Measurements from ENCODE around the gene EBF4. TPM values are rescaled to one million over a fixed set of nuclear protein-coding genes. Genes with fewer than 3 reads are reported as not detected.

EBF4 gene
- polyA plus RNA-seq, 5 donors, result 32.9 to 49.6 (median 42.2) TPM

DNA sequence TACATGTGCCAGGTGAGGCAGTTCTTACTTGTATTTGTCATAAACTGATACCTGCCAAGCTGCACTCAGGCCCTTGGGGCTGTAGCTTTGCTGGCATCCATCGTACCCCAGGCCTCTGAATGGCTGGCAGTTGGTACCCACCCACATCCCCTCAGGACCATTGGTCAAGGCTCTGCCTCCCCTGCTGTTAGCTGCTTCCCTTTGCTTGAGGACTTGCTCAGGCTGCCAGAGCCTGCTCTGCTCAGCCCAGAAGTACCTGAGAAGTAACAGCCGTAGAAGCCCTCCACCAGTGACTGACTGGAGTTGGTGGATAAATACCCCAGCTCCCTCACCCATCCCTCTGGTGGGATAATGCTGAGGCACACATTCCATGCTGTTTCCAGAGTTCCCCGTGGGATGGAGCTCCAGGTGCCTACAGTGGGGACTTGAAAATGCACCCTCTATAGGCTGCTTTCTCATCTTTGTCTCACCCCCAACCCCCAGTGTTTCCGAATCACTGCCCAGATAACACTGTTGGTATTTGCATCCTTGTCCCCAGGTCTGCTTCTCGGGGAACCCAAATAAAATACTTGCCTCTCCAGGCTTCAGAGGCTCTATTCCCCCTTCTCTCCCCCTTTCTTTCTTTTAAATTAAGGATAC lies 7.3 kb downstream of the EBF4 start:
- DNase-seq, result no peak

DNA sequence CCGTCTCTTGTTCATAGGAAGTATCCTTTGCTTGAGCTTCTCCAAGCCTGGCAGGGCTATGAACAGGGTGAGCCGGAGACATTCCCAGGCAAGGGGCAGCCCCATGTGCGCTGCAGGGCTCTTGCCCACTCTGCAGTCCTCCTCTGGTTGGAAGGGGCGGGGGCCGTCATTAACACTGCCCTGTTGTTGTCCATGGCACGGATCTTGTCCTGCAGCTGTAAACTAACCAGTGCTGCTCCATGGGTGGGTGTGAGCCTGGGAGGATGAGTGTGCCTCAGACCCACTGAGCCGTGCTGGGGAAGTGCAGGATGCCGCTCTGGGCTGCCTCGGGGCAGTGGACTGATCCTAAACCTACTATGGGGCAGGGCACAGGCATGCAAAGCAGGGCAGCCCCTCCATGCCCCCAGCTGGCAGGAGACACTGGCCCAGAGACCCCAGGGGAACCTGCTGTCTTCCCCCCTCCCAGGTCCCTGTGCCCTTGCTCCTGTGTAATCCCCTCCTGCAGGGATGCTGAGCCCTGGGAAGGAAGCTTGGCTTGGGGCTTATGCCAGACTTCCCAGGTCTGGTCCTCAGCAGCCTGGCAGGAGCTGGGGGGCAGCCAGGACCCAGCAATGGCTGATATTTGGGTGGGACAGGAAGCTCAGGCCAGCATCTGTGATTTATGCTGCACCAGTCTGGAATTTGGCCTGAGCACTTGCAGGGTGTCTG lies 8.5 kb downstream of the EBF4 start:
- no peak for DNase-seq

DNA sequence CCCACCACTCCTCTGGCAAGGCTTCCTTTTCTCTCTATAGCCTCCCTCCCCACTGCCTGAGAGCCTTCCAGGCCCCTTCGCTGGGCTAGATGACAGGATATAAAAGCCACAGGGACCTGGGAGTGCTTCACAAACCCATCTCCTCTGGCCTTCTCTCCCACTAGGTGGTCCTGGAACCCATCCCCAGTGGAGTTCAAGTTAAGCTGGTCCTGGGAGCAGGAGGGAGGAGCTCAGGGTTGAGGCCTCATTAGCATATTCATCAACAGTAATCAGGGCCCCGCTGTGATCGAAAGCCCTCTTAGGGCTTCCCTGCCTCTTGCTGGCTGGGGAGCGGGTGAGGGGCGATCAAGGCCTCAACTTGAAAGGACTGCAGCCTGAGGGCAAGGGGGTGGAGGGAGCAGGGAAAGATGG lies 9.1 kb downstream of the EBF4 start:
- no peak for DNase-seq

DNA sequence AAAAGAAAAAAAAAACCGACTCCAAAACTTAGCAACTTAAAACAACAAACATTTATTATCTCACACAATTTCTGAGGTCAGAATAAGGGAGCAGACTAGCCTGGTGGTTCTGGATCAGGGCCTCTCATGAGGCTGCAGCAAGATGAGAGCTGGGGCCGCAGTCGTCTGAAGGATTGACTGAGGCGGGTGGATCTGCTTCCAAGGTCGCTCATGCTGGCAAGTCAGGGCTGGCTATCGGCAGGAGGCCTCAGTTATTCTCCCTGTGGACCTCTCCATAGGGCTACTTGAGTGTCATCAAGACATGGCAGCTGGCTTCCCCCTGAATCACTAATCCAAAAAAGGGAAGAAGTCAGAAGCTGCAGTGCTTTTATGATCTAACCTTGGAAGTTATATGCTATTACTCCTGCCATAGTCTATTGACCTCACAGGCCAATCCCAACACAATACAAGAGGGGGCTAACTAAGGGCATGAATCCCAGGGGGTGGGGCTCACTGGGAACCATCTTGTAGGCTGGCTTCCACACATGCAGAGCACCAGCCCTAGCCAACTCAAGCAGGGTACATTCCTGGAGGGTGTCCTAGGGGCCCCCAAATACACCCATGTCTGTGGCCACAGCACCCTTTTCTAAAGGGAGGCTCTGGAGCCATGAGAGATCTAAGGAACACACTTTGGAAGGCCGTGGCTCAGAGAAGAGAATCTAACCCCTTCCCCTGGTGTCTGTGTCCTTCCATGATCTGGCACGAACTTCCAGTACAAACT lies 11.3 kb downstream of the EBF4 start:
- no peak for DNase-seq

DNA sequence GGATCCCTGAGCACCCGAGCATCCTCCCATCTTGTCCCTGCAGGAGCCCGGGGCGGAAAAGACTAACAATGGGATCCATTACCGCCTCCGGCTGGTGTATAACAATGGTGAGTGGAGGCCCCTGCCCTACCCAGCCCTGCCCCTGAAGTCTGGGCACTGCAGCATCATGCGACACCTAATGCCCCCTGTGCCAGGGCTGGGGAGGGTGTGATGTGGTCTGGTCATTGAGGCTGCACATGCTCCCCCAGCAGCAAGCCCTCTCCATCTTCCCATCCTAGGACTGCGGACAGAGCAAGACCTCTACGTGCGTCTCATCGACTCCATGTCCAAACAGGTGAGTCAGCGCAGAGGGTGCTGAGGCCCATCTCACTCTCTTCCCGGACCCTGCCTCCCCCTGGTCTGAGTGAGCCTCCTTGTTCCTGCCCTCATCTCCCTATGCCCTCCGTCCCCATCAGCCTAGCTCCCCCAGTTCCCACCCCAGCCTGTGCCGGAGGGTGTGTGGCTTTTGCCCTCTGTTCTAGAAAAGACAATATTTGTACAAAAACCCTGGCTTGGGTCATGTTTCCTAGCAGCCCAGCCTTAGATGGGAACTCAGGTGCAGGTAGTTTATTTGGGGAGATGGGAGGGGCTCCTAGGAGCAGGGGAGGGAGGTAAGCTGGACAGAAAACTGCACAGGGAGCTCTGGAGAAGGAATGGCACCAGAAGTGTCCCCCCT lies 13.5 kb downstream of the EBF4 start:
- DNase-seq, result no peak

DNA sequence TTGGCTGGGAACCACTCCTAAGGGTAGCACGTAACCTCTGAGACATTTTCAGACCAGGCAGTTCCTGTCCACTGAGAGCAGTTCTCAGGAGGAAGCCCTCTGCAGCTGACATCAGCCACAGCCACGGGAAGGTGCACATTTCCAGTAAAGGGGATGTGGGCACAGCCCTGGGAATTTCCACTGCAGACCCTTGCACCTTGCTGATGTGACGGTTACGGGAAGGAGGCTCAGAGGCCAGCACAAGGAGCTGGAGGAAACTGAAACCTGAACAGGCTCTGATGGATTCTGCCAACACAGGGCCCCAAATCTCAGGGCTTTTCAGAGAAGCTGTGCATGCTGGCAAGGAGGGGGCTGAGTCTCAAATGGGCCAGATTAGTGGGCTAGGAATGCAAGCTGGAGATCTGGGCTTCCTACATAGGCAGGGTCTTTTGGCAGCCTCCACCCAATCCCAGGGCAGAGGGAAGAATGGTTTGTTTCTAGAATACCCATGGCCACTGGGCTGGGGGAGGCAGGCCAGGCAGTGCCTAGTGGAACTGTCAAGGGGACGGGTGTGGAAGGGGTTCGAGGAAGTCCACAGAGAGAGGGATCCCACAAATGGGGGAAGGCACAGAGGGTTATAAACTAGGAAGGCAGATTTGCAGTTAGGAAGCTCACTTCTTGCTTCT lies 14.2 kb downstream of the EBF4 start:
- DNase-seq, result no peak

DNA sequence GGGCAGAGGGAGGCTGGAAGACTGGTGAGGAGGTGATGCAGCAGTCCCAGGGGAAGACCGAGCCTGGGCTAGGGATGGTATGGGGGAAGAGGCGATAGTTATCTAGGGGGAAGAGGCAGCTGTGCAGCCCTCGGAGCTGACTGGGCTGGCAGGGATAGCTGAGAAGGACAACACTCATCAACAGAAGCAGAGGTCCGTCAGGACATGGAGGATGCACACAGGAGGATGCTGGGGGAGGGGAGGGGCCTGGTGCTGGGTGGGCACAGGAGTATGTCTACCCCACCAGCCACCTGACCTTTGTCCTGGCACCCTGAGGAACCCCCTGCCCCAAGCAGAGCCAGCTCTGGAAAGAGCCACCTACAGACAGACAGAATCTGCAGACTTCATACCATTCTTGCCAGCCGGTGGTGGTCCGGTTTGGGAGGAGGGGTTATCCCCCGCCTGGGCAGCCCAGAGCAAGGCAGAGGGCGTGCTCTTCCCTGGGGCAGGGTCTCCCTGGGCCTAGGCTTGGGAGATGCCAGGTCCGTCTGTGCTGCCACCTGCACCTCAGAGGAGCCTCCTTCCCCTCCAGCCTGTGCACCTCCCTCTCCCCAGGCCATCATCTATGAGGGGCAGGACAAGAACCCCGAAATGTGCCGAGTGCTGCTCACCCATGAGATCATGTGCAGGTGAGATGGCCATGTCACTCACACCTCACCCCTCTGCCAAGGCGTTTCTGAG lies 14.9 kb downstream of the EBF4 start:
- DNase-seq, result no peak

DNA sequence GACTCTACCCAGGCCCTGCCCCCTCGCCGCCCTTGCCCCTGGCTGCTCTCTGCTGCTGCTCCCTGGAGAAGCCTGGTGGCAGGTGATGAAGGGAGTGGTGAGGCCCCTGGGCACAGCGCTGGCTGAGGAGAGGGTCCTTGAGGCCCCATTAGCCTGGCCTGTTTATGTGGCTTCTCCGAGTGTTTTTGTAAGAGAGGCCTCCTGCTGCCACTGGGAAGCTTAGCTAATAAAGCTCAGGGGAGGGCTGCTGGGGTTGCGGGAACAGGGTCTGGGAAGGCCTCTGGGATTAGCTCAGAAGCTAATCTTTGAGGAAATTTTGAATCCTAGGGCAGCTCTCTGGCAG lies 15.5 kb downstream of the EBF4 start:
- DNase-seq, result no peak

DNA sequence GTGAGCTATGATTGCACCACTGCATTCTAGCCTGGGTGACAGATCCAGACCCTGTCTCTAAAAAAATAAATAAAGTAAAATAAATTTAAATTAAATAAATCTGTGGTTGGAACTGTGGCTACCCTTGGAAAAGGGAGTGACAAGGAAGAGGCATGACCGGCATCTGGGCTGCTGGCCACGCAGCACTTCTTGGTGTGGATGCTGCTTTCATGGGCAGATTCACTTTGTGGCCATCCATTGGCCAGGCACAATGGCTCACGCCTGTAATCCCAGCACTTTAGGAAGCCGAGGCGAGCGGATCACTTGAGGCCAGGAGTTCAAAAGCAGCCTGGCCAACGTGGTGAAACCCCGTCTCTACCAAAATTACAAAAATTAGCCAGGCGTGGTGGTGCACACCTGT lies 16.1 kb downstream of the EBF4 start:
- no peak for DNase-seq

DNA sequence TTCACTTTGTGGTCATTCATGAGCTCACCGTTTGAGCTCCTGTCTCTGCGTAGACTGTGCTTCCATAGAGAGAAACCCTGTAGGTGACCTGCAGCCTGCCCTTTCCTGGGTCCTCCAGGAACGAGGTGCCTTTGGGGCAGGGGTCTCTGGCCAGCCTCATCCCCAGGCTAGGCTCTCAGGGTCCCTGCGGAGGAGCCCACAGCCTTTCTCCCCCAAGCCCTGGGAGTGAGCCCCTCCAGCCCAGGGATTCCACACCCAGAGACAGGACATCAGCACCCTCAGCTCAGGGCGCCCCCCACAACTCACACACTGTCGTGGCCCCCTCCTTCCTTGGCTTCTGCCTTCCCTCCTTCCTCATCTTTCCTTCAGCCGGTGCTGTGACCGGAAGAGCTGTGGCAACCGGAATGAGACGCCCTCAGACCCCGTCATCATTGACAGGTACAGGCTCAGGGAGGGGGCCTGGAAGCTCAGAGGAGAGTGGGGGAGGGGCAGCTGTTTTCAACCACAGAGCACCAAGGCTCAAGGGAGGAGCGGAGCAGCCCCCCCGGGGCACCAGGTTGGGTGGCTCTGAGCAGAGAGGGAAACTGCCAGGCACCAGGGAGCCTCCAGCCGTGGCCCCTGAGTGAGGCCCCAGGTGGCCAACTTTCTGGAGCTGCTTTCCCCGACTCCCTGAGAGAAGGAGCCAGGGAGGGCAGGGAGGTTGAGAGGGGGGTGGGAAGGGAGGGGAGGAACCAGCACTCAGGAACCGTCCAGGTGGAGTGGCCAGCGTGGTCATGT lies 16.8 kb downstream of the EBF4 start:
- no peak for DNase-seq

DNA sequence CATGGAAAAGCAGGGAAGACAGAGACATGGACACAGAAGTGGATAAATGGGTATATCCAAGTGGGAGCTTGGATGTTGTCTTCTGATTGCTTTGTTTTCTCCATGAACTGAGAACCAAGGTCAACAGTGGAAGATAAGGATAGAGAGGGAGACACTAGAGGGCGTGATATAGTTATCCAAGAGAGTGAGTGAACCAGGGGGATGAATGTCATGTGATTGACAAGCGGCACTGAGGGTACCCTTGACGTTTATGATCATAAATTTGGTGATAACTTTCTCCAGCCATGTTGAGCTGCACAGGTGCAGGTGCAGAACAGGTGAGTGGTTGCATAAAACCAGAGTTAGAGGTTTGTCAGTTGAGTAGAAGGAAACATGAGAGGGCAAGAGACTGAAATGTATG lies 20.7 kb downstream of the EBF4 start:
- no peak for DNase-seq

DNA sequence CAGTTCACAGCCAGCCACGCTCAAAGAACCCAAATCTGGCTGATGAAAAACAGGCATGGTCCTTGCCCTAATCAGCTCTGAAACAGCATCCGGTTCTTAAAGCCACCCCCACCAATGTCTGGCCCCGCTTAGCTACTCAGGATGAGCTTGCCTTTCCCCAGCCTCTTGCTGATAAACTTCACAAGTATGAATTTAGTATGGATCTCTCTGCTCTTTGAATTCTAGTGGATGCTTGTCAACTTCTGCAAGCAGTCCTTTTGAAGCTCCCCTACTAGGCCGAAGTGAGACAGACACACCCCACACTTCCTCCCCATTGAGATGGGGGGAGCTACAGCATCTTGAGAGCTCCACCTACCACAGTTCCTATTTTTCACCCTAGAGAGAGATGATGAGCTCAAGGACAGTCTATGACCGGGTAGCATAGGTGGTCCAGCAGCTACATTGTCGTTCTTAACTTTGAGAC lies 36.7 kb downstream of the EBF4 start:
- DNase-seq, result no peak

DNA sequence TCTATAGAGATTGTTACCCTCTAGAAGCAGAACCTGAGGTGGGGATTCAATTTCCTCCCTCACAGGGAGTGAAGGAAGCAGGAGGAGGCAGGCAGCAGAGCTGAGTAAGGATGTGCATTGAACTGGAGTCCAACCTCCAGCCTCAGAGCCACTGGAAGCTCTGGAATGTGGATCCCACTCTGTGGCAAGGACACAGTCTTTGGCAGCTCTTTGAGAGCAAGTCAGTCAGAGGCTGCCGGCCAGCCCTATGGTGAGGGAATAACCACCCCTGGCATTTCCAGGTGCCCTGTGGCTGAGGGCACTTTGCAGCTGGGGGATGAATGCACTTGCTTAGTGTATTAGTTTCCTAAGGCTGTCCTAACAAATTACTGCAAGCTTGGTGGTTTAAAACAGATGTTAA lies 37.2 kb downstream of the EBF4 start:
- DNase-seq, result no peak

DNA sequence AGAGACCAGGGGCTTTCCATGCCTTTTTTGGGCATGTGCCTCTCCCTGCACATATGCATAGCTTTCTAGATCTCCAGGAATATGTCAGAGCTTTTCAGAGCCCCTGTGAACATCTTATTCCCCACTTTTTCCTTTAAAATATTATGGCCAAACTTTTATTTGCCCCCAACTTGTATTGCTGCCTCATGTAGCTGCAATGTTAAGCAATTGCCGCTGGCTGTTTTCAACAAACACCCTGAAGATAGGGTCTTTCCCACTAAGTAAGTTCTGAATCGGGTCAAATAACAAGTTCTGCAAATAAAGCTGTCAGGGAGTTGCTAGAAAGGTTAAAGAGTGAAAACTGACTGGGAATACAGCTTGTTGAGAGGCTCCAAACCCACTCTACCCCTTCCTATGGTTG lies 42.3 kb downstream of the EBF4 start:
- DNase-seq, result no peak

DNA sequence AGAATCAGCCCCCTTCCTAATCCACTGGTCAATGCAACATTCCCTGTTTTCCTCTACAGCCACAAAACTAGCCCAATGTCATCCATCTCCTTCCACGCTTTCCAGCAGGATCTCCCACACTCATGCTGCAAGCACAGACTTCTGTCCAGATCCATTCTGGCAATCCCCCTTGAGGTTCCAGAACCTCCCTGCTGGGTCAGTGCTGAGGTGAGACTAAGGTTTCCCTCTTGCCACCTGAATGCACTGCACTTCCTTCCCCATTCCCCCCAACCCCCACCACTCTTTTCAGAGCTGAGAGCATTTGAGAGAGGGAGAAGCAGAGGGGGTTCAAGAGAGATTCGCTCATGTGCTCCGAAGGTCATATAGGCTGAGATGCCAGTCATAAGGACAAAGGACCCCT lies 43.9 kb downstream of the EBF4 start:
- DNase-seq, result no peak

DNA sequence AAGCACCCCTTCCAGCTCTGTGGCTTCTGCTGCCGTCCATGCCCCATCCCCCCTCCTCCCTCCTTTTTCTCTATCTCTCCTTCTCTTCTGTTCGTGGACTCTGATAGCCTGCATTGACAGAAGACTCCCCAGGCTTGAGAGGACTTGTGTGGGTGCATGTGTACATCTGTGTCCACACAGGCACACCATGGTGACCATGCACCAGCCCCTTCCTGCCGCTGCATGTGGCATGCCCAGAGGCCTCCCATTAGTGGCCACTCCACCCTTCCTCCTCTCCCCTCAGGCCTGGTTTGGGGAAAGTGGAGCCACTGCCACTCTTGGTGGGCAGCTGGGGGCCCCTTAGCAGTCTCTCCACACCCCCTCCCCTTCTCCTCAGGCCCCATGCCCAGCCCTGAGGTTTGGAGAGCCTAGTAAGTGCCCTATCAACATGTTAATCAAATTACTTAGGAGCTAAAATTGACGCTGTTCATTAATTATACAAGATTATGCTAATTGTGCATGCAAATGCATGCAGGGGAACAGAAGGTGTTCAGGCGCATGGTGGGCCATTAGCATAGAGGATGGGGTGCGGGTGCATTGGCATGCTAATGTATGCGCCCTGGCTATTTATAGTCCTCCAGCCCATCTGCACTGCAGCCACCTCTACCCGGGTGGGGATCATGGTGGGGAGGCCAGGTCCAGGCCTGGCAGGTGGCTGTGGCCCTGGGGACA lies 45.9 kb downstream of the EBF4 start:
- no peak for DNase-seq

DNA sequence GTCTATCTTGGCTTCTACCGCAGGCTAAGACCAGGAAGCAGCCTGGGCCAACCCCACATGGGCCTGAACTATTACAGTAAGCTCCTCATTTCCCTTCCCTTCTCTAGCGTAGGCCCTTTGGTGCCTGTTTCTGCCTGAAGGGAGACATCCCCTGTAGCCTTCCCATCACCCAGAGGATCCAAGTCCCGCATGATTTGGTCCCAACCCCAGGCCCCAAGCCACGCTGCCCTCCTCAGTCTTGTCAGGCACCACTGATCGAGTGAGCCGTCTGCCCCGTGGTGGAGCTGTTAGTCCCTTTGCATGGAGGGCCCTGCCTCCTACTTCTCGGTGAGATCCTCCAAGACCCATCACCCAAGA lies 46.4 kb downstream of the EBF4 start:
- no peak for DNase-seq

DNA sequence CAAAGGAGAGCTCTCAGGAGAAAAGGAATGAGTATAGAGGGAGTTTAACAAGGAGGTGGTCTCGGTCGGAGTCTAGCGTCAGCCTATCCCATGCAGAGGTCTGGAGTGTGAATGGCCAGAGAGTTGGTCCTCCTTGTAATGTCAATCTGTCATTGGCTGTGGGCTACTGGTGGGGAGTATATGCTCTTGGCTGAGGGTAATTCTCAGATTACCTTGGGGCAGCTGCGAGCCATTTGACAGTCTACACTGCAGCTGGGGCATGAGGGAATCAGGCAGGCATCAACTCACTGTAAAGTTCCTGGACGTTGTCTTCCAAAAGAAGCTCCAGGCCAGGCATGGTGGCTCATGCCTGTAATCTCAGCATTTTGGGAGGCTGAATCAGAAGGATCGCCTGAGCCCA lies 48.1 kb downstream of the EBF4 start:
- no peak for DNase-seq

DNA sequence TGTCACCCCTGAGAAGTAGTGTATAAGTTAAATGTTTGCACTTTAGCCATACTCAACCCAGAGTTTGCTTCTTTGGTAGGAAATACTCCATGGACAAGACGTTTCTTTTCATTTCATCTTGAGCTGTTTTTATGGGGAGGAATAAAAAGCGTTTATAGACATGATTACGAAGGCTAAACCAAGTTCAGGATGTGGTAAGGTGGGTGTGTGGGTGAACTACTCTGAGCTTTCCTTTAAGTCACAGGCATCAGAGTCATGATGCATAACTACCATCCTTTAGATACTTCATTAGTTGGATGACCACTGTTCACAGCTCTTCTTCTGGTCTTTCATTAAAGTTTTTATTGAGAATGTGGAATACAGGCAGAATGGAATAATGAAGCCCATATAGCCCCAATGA lies 48.9 kb downstream of the EBF4 start:
- DNase-seq, result no peak

DNA sequence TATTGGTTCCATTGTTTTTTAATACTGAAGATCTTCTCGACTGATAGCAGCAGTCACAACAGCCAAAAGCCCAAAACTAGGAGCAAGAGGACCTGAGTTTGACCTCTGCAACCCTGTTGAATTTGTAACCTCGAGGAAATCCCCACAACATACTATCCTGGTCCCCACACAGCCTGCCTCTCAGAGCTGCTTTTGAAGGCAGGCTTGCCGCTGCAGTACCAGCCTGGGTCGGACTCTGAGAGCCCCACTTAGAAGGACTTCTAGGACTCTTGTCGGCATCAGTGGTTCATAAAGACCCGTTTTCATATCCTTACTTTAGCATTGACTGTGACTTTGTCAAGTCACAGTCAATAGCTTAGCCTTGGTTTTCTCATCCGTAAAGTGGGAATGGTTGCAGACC lies 49.3 kb downstream of the EBF4 start:
- DNase-seq, result no peak
